Esophagus (tissue), 2 donors: Measurements from ENCODE around the gene KCNIP3. TPM values are rescaled to one million over a fixed set of nuclear protein-coding genes. Genes with fewer than 3 reads are reported as not detected.

ENCODE experiments used
- H3K27ac ChIP-seq, 2 donors: one replicate each; pipeline ENCODE4 v1.5.1; 2013; ENCODE audit warnings: low read depth in 2 of 2, mild to moderate bottlenecking in 2 of 2, inconsistent platforms in 1 of 2, low read length in 1 of 2, moderate library complexity in 1 of 2
- H3K27me3 ChIP-seq, 2 donors: one replicate each; pipeline ENCODE4 v1.6.1; 2013; ENCODE audit warnings: low read length in 2 of 2, control low read depth in 1 of 2, mild to moderate bottlenecking in 1 of 2; ENCODE audit not compliant: insufficient read depth in 2 of 2, control insufficient read depth in 1 of 2
- H3K36me3 ChIP-seq, 2 donors: one replicate each; pipeline ENCODE4 v1.6.1; 2013; ENCODE audit warnings: low read length in 1 of 2; ENCODE audit not compliant: control insufficient read depth in 2 of 2, insufficient read depth in 2 of 2
- H3K4me1 ChIP-seq, 2 donors: one replicate each; pipeline ENCODE4 v1.6.1; 2013; ENCODE audit warnings: low read length in 1 of 2; ENCODE audit not compliant: control insufficient read depth in 2 of 2, insufficient read depth in 2 of 2
- H3K4me3 ChIP-seq, 2 donors: one replicate each; pipeline ENCODE4 v1.5.1; 2013; ENCODE audit warnings: low read length in 2 of 2, mild to moderate bottlenecking in 2 of 2, low read depth in 1 of 2, moderate library complexity in 1 of 2
- H3K9me3 ChIP-seq, 2 donors: one replicate each; pipeline ENCODE4 v1.6.1; 2013; ENCODE audit warnings: mild to moderate bottlenecking in 2 of 2, low read depth in 1 of 2, low read length in 1 of 2, moderate library complexity in 1 of 2; ENCODE audit not compliant: control insufficient read depth in 2 of 2, insufficient read depth in 1 of 2
- WGBS, 2 donors: extraction: QIAGEN DNeasy Blood & Tissue Kit; methylation state at CpG; one replicate each; pipeline ENCODE4 v1.1.7; 2013; 5-methylcytosine and 5-hydroxymethylcytosine counted together
- polyA plus RNA-seq, 2 donors: library from polyadenylated mRNA; stranded (reverse); fragments of 200-250 nt; gene quantifications; one replicate each; pipeline ENCODE4 v1.2.3, GENCODE V29; 2013
- donor health status: healthy with polysubstance abuse.
- donor health status: Bipolar disorder and iron deficiency.

The KCNIP3 gene
- polyA plus RNA-seq, 2 donors = 2.0 to 2.2 TPM

- Histone ChIP-seq H3K4me3 (no peak overlapping the region), H3K27me3 (no peaks in the 10 kb centered on the region), H3K36me3 (peaks cover 0 to 52% of the 10 kb centered on the region in 2 donors), H3K27ac (no peak overlapping the region), H3K4me1 (peaks cover 0 to 5% of the 10 kb centered on the region in 2 donors), H3K9me3 (peaks cover 0 to 4% of the 10 kb centered on the region in 2 donors)
- 90 to 94% methylated on average over 5 of the region's 5 CpGs for WGBS, 2 donors
These were observed 9.3 kb upstream of the KCNIP3 start for GRCh38 chr2:95287806-95288205.

- H3K36me3 ChIP-seq = peaks cover 0 to 42% of the 10 kb centered on the region in 2 donors
- 79 to 80% methylated on average over 7 of the region's 7 CpGs for WGBS, 2 donors
- H3K4me1 ChIP-seq = peaks cover 0 to 7% of the 10 kb centered on the region in 2 donors
- H3K27me3 ChIP-seq = no peaks in the 10 kb centered on the region
- H3K4me3 ChIP-seq = no peak overlapping the region
- peaks cover 0 to 4% of the 10 kb centered on the region in 2 donors for H3K9me3 ChIP-seq
- no peak overlapping the region for H3K27ac ChIP-seq
These were observed 7.9 kb upstream of the KCNIP3 start for GRCh38 chr2:95289253-95289652.

DNA sequence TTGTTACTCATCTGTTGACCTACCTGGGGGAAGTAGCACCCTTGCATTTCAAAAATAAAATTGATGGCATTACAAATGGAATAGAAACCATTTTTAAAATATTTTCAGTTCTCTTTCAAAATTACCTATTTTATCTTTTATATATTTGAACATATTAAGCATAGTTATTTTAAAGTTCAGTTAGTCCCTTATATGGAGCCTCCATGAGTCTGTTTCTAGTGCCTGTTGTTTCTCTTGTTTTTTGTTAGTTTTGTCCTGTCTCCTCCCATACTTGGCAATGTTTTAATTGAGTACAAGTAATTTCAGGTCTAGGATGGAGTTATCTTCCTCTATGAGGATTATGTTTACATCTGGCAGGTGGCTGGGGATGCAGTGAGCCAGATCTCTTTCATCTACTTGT, 5.9 kb upstream of the KCNIP3 start:
- no peak overlapping the region for H3K4me3 ChIP-seq

GRCh38 chr2:95292623-95293260, 4.4 kb upstream of the KCNIP3 start:
- H3K4me1 ChIP-seq = peaks cover 0 to 5% of the 10 kb centered on the region in 2 donors
- WGBS, 2 donors = 65% methylated on average over 9 of the region's 9 CpGs
- no peak overlapping the region for H3K27ac ChIP-seq
- H3K4me3 ChIP-seq = no peak overlapping the region
- H3K27me3 ChIP-seq = no peaks in the 10 kb centered on the region
- peaks cover 0 to 5% of the 10 kb centered on the region in 2 donors for H3K9me3 ChIP-seq
- H3K36me3 ChIP-seq = peaks cover 0 to 21% of the 10 kb centered on the region in 2 donors

More for the DNA sequence above, 5.9 kb upstream of the KCNIP3 start:
- Histone ChIP-seq H3K27ac (no peak overlapping the region), H3K4me1 (peaks cover 0 to 6% of the 10 kb centered on the region in 2 donors), H3K9me3 (peaks cover 0 to 5% of the 10 kb centered on the region in 2 donors), H3K36me3 (peaks cover 0 to 32% of the 10 kb centered on the region in 2 donors), H3K27me3 (no peaks in the 10 kb centered on the region)

- 79 to 84% methylated on average over 19 of the region's 19 CpGs for WGBS, 2 donors
- peaks cover 0 to 5% of the 10 kb centered on the region in 2 donors for H3K9me3 ChIP-seq
- no peak overlapping the region for H3K27ac ChIP-seq
- H3K4me1 ChIP-seq = peaks cover 0 to 5% of the 10 kb centered on the region in 2 donors
- H3K4me3 ChIP-seq = no peak overlapping the region
- peaks cover 0 to 5% of the 10 kb centered on the region in 2 donors for H3K36me3 ChIP-seq
- no peaks in the 10 kb centered on the region for H3K27me3 ChIP-seq
These were observed 2.4 kb upstream of the KCNIP3 start for GRCh38 chr2:95294579-95295250.

DNA sequence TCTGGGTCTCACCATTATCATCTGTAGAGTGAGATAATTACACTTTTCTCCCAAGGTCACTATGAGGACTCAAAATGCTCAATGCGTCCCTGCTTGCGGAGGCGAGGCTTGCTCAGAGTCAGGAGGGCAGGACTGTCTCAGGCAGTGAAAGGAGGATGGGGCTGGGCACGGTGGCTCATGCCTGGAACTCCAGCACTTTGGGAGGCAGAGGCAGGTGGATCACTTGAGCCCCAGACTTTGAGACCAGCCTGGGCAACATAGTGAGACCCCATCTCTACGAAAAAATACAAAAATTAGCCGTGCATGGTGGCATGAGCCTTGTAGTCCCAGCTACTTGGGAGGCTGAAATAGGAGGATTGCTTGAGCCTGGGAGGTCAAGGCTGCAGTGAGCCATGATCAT, 1.8 kb upstream of the KCNIP3 start:
- H3K4me3 ChIP-seq = no peak overlapping the region
- H3K9me3 ChIP-seq = peaks cover 0 to 4% of the 10 kb centered on the region in 2 donors
- H3K27me3 ChIP-seq = no peaks in the 10 kb centered on the region
- H3K27ac ChIP-seq = no peak overlapping the region
- WGBS, 2 donors = 84 to 88% methylated on average over 6 of the region's 6 CpGs
- H3K36me3 ChIP-seq = peaks cover 0 to 2% of the 10 kb centered on the region in 2 donors
- peaks cover 0 to 5% of the 10 kb centered on the region in 2 donors for H3K4me1 ChIP-seq

GRCh38 chr2:95296011-95296410, 1.1 kb upstream of the KCNIP3 start:
- H3K27me3 ChIP-seq = no peaks in the 10 kb centered on the region
- H3K36me3 ChIP-seq = no peaks in the 10 kb centered on the region
- H3K9me3 ChIP-seq = peaks cover 0 to 1% of the 10 kb centered on the region in 2 donors
- no peak overlapping the region for H3K27ac ChIP-seq
- no peak overlapping the region for H3K4me3 ChIP-seq
- peaks cover 3 to 7% of the 10 kb centered on the region in 2 donors for H3K4me1 ChIP-seq
- 31 to 51% methylated on average over 5 of the region's 5 CpGs for WGBS, 2 donors

DNA sequence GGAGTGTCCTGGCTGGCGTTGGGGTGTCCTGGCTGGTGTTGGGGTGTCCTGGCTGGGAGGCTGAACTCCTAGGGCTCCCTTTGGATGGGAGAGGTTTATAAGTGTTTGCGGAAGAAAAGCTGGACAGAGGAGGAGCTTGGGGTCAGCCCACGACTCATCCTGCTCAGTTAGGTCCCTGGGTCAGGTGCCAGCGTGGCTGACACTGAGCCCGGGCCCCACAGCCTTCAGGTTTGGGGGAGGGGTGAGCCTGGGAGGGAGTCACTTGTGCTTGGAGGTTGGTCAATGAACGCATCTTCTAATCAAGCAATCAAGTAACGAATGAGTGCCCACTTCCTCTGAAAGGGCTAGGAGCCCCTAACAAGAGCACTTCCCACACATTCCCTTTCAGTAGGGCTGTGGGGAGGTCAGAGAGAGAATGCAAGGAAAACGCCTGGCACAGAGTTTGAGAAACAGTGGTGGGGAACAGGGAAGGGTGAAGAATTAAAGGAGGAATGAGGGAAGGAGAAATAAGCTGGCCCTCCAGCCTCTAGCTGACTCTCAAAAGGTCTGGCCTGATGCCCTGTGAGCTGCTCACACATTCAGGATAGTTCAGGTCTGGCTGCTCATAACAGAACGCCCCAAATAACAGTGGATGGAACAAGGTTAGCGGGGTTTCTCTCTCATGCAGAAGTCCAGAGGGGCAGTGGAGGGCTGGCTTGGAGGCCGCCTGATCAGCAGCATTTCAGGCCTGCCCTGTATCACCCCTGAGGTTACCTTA, 670 bp downstream of the KCNIP3 start:
- Histone ChIP-seq H3K9me3 (peaks cover 0 to 1% of the 10 kb centered on the region in 2 donors), H3K27ac (no peak overlapping the region), H3K36me3 (no peaks in the 10 kb centered on the region), H3K4me1 (peaks cover 4 to 7% of the 10 kb centered on the region in 2 donors), H3K4me3 (no peak overlapping the region), H3K27me3 (no peaks in the 10 kb centered on the region)
- WGBS, 2 donors = 56 to 62% methylated on average over 11 of the region's 11 CpGs

DNA sequence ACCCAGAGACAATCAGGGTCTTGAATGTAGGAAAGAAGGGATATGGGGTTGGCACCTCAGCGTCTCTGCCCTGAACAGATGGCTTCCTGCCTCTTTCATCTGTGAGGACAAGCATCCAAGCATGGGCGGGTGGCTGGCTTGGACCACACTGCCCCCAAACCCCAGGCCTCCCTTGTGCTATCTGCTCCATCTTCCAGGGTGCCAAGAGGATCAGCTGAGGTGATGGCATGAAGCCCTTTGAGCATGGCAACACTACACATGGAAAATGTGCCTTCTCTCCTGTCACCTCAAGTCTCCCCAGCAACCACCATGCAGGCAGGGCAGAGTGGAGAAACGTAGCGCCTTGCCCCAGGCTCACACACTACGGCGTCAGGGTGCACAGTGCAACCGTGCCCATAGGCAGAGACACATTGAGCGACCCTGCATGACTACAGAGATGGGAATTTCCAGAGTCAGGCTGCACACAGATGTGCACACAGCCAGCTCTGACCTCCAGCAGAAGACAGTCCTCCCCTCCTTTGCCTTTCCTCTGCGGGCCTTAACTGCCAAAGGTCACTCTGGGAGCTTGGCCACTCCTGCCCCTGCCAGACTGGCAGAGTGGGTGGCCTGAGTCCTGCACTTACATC, 1.5 kb downstream of the KCNIP3 start:
- no peaks in the 10 kb centered on the region for H3K27me3 ChIP-seq

More for the DNA sequence above, 1.5 kb downstream of the KCNIP3 start:
- H3K27ac ChIP-seq = no peak overlapping the region
- H3K9me3 ChIP-seq = peaks cover 0 to 1% of the 10 kb centered on the region in 2 donors
- WGBS, 2 donors = 61 to 70% methylated on average over 9 of the region's 9 CpGs
- H3K36me3 ChIP-seq = no peaks in the 10 kb centered on the region
- H3K4me1 ChIP-seq = peaks cover 4% of the 10 kb centered on the region in 2 donors
- H3K4me3 ChIP-seq = no peak overlapping the region
